ENCODE data around the gene UGT3A2. TPM values are rescaled to one million over a fixed set of nuclear protein-coding genes. Genes with fewer than 3 reads are reported as not detected.
"Not testable (repeated sequence)": the region's sequence is repeated elsewhere in the genome, so short reads cannot be mapped to it uniquely, and the experiment has no call there.

The UGT3A2 gene
- total RNA-seq, 1 donor from 2014 or later, result not detected

GRCh38 chr5:36056422-36056821 is 10.3 kb downstream of the UGT3A2 start:
- ATAC-seq, result no peak
- intact Hi-C loops (cut with micrococcal nuclease), result no loop called here
- DNase-seq, result no peak

GRCh38 chr5:36055984-36056383 is 10.7 kb downstream of the UGT3A2 start:
- DNase-seq, result no peak
- ATAC-seq, result no peak
- intact Hi-C loops (cut with micrococcal nuclease), result no loop called here

GRCh38 chr5:36054647-36055046 is 12.0 kb downstream of the UGT3A2 start:
- intact Hi-C loops (cut with micrococcal nuclease), result no loop called here
- ATAC-seq, result no peak

GRCh38 chr5:36052538-36052937 is 14.1 kb downstream of the UGT3A2 start:
- ATAC-seq, result no peak
- no peak for DNase-seq
- intact Hi-C loops (cut with micrococcal nuclease), result no loop called here

More at GRCh38 chr5:36054647-36055046, 12.0 kb downstream of the UGT3A2 start:
- DNase-seq, result no peak

GRCh38 chr5:36049949-36050348 is 16.7 kb downstream of the UGT3A2 start:
- no peak for DNase-seq
- intact Hi-C loops (cut with micrococcal nuclease), result no loop called here

GRCh38 chr5:36047384-36048160 is 19.1 kb downstream of the UGT3A2 start:
- DNase-seq, result no peak
- no peak for ATAC-seq
- intact Hi-C loops (cut with micrococcal nuclease), result no loop called here

More at GRCh38 chr5:36049949-36050348, 16.7 kb downstream of the UGT3A2 start:
- no peak for ATAC-seq

GRCh38 chr5:36045895-36046294 is 20.8 kb downstream of the UGT3A2 start:
- intact Hi-C loops (cut with micrococcal nuclease), result no loop called here
- ATAC-seq (no peak), DNase-seq (no peak)

- ATAC-seq (no peak), DNase-seq (no peak)
- intact Hi-C loops (cut with micrococcal nuclease), result no loop called here
These were observed 25.2 kb downstream of the UGT3A2 start for GRCh38 chr5:36041537-36041845.

- no peak for DNase-seq
- no peak for ATAC-seq
- intact Hi-C loops (cut with micrococcal nuclease), result no loop called here
These were observed 25.8 kb downstream of the UGT3A2 start for GRCh38 chr5:36040651-36041536.

GRCh38 chr5:36035696-36036095 is 31.0 kb downstream of the UGT3A2 start:
- DNase-seq, result no peak
- intact Hi-C loops (cut with micrococcal nuclease), result no loop called here
- ATAC-seq, result no peak

GRCh38 chr5:36034536-36035134 is 32.0 kb downstream of the UGT3A2 start:
- not testable (repeated sequence) for ATAC-seq, DNase-seq

GRCh38 chr5:36033486-36033885 is 33.2 kb downstream of the UGT3A2 start:
- DNase-seq, result no peak
- no peak for ATAC-seq

More at GRCh38 chr5:36034536-36035134, 32.0 kb downstream of the UGT3A2 start:
- intact Hi-C loops (cut with micrococcal nuclease), result not testable (repeated sequence)

GRCh38 chr5:36033047-36033446 is 33.6 kb downstream of the UGT3A2 start:
- no peak for ATAC-seq
- intact Hi-C loops (cut with micrococcal nuclease), result no loop called here
- DNase-seq, result no peak

More at GRCh38 chr5:36033486-36033885, 33.2 kb downstream of the UGT3A2 start:
- intact Hi-C loops (cut with micrococcal nuclease), result no loop called here

- DNase-seq (no peak), ATAC-seq (no peak)
- intact Hi-C loops (cut with micrococcal nuclease), result no loop called here
These were observed 35.5 kb downstream of the UGT3A2 start for GRCh38 chr5:36031223-36031622.

GRCh38 chr5:36029914-36030313 is 36.8 kb downstream of the UGT3A2 start:
- ATAC-seq, result no peak
- intact Hi-C loops (cut with micrococcal nuclease), result no loop called here
- no peak for DNase-seq

GRCh38 chr5:36028816-36029465 is 37.7 kb downstream of the UGT3A2 start:
- DNase-seq (no peak), ATAC-seq (no peak)
- intact Hi-C loops (cut with micrococcal nuclease), result no loop called here

GRCh38 chr5:36027711-36028110 is 39.0 kb downstream of the UGT3A2 start:
- intact Hi-C loops (cut with micrococcal nuclease), result no loop called here
- DNase-seq (no peak), ATAC-seq (no peak)

- DNase-seq (no peak), ATAC-seq (no peak)
- intact Hi-C loops (cut with micrococcal nuclease), result no loop called here
These were observed 39.8 kb downstream of the UGT3A2 start for GRCh38 chr5:36026706-36027465.

GRCh38 chr5:36022246-36022645 is 44.4 kb downstream of the UGT3A2 start:
- intact Hi-C loops (cut with micrococcal nuclease); DNase-seq; ATAC-seq: not testable (repeated sequence)

Measured in left ventricle myocardium superior (tissue), 1 donor.